GM18499 (cell line): ENCODE data around the gene NR2F1.

Experiments used
- ATAC-seq: cut with Tn5 transposase; IDR thresholded peaks from one replicate; pipeline ENCODE4 v1.9.1; 2021; ENCODE audit warnings: moderate number of reproducible peaks; ENCODE audit not compliant: insufficient read depth, unreplicated experiment

The NR2F1 gene

DNA sequence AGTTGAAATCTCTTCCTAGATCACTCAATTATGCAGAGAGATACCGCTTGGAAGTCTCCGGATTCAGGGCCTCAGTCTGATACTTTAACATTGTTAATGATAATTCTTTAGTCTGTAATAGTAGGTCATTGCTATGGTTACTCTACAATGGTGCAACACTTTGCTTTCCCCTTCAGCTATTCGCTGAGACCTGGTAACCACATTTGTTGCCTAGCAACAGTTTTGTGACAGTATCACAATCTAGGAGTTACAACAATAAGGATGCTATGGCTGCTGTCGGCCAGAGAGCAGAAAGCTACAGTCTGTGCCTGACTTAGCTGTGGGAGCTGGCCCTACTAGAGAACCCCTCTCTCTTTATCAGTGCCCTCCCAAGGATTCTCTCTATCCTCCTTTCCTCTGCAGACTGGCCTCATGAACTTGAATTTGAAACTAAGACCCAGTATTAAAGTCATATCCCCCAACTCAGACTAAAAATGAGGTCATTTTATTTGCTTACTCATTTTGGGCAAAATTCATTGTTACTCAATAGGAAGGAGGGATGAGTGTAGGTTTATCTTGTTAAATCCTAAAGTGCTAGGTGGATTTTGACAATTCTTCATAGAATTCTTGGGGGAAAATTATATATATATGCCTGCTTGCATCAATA is 39.3 kb downstream of the NR2F1 start:
- ATAC-seq, result no peak

DNA sequence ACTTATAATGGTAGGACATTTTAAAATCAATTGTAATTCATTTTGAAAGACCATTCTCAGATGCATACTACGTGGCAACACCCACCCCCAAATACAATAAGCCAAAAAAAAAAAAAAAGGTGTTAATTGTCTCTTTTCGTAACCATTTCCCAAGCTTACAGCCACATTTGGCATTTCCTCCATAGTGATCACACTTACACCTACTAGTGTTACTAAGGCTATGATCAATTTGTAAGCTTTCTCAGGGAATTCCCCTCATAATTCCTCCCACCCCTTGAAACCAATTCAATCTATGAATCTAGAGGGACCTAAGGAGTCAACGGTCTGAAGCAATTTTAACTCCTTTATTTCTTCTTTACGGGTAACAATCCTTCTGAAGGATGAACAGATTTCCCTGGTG is 40.1 kb downstream of the NR2F1 start:
- no peak for ATAC-seq

DNA sequence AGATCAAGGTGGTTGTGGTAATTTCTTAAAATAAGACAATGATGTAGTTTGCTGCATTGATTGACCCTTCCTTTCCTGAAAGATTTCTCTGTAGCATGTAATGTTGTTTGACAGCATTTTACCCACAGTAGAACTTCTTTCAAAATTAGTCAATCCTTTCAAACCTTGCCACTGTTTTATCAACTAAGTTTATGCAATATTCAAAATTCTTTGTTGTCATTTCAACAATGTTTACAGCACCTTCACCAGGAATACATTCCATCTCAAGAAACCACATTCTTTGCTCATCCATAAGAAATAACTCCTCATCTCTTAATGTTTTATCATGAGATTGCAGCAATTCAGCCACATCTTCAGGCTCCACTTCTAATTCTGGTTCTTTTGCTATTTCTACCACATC is 43.8 kb downstream of the NR2F1 start:
- no peak for ATAC-seq

DNA sequence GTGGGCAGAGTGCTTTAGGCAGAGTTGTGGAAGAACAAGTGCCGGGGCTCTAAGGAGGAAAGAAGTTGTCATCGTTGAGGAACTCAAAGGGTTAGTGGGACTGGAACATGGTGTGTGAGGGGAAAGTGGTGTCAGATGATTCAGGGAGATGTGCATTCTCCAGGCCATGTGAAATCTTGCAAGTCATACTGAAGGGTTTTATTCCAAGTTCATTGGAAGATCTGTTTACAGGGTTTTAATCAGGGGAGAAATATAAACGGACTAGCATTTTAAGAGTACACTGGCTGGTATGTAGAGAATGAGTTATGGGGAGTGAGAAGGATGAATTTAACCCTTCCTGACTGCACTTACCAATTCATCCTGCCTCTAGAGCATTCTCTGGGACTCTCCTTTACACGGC is 49.3 kb downstream of the NR2F1 start:
- ATAC-seq, result no peak

DNA sequence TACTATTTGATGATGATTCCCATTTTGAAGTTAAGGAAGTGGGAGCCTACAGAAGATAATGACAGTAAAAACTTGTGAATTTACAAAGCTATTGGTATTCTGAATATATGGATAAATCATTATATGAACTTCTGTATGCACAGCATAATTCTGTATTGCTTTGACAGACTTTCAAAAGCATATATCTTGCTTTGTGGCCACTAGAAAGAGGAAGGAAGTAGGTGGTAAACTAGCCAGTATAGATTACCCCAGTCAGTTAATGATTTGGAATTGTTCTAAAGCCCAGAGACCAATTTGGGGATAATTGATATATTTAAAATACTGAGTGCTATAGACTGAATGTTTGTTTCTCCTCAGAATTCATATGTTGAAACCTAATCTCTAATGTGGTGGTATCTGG is 53.0 kb downstream of the NR2F1 start:
- ATAC-seq, result no peak

DNA sequence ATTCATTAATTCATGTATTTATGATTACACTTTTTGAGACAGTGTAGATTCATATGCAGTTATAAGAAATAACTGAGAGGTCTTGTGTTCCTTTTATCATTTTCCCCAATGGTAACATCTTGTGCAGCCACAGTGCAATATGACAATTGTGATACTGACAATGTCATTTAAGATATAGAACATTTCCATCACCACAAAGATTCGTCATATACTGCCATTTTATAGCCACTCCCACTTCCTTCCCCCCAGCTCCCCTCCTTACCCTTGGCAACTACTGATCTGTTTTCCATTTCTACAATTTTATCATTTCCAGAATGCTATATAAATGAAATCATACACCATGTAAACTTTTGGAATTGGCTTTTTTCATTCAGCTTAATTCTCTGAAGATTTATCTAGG is 53.8 kb downstream of the NR2F1 start:
- no peak for ATAC-seq

DNA sequence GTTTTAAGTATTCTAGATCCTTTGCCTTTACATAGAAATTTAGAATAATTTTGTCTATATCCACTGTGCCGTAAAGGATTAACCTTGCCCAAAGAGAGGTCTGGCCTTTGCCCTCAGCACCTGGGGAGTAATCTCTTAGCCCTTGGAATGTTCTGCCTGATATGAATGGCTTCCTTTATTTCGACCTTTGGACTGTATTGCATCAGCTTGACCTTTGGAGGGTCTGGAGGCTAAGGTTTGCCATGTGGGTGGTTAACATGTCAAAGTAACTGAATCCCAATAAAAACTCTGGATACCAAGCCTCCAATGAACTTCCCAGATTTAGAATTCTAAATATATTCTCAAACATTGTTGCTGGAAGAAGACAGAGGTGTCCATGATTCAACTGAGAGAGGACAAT is 54.7 kb downstream of the NR2F1 start:
- ATAC-seq, result no peak

DNA sequence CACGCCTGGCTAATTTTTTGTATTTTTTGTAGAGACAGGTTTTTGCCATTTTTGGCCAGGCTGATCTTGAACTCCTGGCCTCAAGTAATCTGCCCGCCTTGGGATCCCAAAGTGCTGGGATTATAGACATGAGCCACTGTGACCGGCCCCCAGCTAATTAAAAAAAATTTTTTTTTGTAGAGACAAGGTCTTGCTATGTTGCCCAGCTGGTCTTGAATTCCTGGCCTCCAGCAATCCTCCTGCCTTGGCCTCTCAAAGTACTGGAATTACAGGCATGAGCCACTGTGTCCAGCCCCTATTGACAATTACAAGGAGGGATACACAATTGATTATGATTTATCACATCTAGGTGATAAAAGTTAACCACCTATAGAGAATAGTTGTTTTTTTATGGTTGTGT is 59.5 kb downstream of the NR2F1 start:
- ATAC-seq, result no peak
